Large intestine (tissue), 3 donors: ENCODE measurements around the gene PDS5A. TPM values are rescaled to one million over a fixed set of nuclear protein-coding genes. Genes with fewer than 3 reads are reported as not detected.
"Not testable (repeated sequence)": the region's sequence is repeated elsewhere in the genome, so short reads cannot be mapped to it uniquely, and the experiment has no call there.

Source experiments
- DNase-seq, 2 donors: peaks; one replicate each; pipeline versions ENCODE4 v3.0.0 to v3.0.0-alpha.2; 2013
- H3K27ac ChIP-seq: one replicate; pipeline ENCODE4 v1.5.1; 2013; ENCODE audit warnings: low read length
- H3K27me3 ChIP-seq: 2 replicates; pipeline ENCODE4 v1.6.1; 2013; ENCODE audit warnings: low read length; ENCODE audit not compliant: control insufficient read depth, insufficient read depth
- H3K36me3 ChIP-seq: 2 replicates; pipeline ENCODE4 v1.6.1; 2013; ENCODE audit warnings: low read length; ENCODE audit not compliant: control insufficient read depth, insufficient read depth
- H3K4me1 ChIP-seq: one replicate; pipeline ENCODE4 v1.6.1; 2013; ENCODE audit warnings: low read length; ENCODE audit not compliant: control insufficient read depth, insufficient read depth
- H3K4me3 ChIP-seq: one replicate; pipeline ENCODE4 v1.5.1; 2013; ENCODE audit warnings: low read length
- H3K9me3 ChIP-seq: one replicate; pipeline ENCODE4 v1.6.1; 2013; ENCODE audit warnings: mild to moderate bottlenecking, low read depth, low read length, moderate library complexity; ENCODE audit not compliant: control insufficient read depth
- WGBS: methylation state at CpG from one replicate; pipeline ENCODE4 v1.1.5; 2013; ENCODE audit warnings: low lambda C conversion rate; ENCODE audit not compliant: insufficient coverage; 5-methylcytosine and 5-hydroxymethylcytosine counted together
- polyA plus RNA-seq: library from polyadenylated mRNA; unstranded; fragments of 120-200 nt; gene quantifications from one replicate; pipeline ENCODE4 v1.2.1, GENCODE V29; 2013

The PDS5A gene
- polyA plus RNA-seq, 1 donor = 48.4 TPM

- not testable (repeated sequence) for H3K9me3 ChIP-seq, H3K4me1 ChIP-seq, DNase-seq, H3K27ac ChIP-seq, H3K4me3 ChIP-seq, H3K27me3 ChIP-seq
- H3K36me3 ChIP-seq = peaks cover 30% of the 10 kb centered on the region
- WGBS = no CpG with 5 or more reads among the region's 6 CpGs
Observed at GRCh38 chr4:39905019-39905418, 72.7 kb downstream of the PDS5A start.

- DNase-seq = no peak
- Histone ChIP-seq H3K4me3 (no peak overlapping the region), H3K4me1 (no peaks in the 10 kb centered on the region), H3K36me3 (peaks cover 50% of the 10 kb centered on the region), H3K27ac (no peak overlapping the region), H3K9me3 (no peaks in the 10 kb centered on the region), H3K27me3 (no peaks in the 10 kb centered on the region)
- no CpG with 5 or more reads among the region's 2 CpGs for WGBS
Observed at GRCh38 chr4:39900966-39901365, 76.7 kb downstream of the PDS5A start.

DNA sequence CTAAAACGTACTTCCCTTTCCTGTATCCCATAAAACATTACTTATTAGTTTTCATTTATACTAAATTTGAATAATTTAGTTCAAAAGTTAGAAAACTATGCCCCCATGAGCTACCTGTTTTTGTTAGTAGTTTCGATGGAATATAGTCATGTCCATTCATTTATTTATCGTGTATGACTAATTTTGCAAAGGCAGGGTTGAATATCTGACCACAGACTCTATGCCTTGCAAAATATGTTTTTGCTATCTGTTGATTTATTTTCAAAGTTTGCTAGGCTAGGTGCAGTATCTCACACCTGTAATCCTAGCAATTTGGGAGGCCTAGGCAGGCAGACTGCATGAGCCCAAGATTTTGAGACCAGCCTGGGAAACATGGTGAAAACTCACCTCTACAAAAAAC is 78.4 kb downstream of the PDS5A start:
- H3K36me3 ChIP-seq = peaks cover 60% of the 10 kb centered on the region
- WGBS = no CpG with 5 or more reads among the region's 3 CpGs

GRCh38 chr4:39898015-39898414 is 79.7 kb downstream of the PDS5A start:
- 80% methylated on average over 1 of the region's 1 CpG for WGBS
- Histone ChIP-seq H3K27me3 (no peaks in the 10 kb centered on the region), H3K4me3 (no peak overlapping the region), H3K9me3 (no peaks in the 10 kb centered on the region), H3K27ac (no peak overlapping the region), H3K4me1 (no peaks in the 10 kb centered on the region), H3K36me3 (peaks cover 57% of the 10 kb centered on the region)
- no peak for DNase-seq

More for the DNA sequence above, 78.4 kb downstream of the PDS5A start:
- H3K4me3 ChIP-seq = no peak overlapping the region
- H3K9me3 ChIP-seq = no peaks in the 10 kb centered on the region
- H3K4me1 ChIP-seq = no peaks in the 10 kb centered on the region
- no peak for DNase-seq
- no peak overlapping the region for H3K27ac ChIP-seq
- H3K27me3 ChIP-seq = no peaks in the 10 kb centered on the region

GRCh38 chr4:39893693-39894072 is 84.0 kb downstream of the PDS5A start:
- H3K36me3 ChIP-seq = peaks cover 44% of the 10 kb centered on the region
- no peak overlapping the region for H3K27ac ChIP-seq
- WGBS = 94% methylated on average over 3 of the region's 3 CpGs
- no peak for DNase-seq
- H3K9me3 ChIP-seq = no peaks in the 10 kb centered on the region
- no peak overlapping the region for H3K4me3 ChIP-seq
- H3K27me3 ChIP-seq = no peaks in the 10 kb centered on the region
- H3K4me1 ChIP-seq = no peaks in the 10 kb centered on the region

- Histone ChIP-seq H3K4me1 (no peaks in the 10 kb centered on the region), H3K4me3 (no peak overlapping the region), H3K36me3 (peaks cover 38% of the 10 kb centered on the region), H3K27me3 (no peaks in the 10 kb centered on the region), H3K9me3 (no peaks in the 10 kb centered on the region), H3K27ac (no peak overlapping the region)
- no peak for DNase-seq
- no CpG with 5 or more reads among the region's 5 CpGs for WGBS
Observed at GRCh38 chr4:39892988-39893692, 84.6 kb downstream of the PDS5A start.

DNA sequence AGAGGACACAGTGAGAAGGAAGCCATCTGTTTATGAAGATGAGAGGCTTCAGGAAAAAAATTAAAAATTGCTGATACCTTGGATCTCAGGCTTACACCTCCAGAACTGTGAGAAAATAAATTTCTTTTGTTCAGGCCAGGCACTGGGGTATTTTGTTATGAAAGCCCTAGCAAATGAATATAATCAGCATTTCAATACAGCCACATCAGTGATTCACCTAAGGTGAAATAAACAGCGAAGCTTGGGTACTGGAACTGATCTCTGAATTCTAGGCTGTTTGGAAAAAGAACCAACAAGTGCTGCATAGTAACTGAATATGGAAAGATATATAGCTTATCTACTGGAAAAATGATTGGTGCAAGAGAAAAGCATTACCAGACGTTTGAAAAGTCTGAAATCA is 88.5 kb downstream of the PDS5A start:
- 71% methylated on average over 2 of the region's 2 CpGs for WGBS
- Histone ChIP-seq H3K4me1 (no peaks in the 10 kb centered on the region), H3K27me3 (no peaks in the 10 kb centered on the region), H3K36me3 (peaks cover 24% of the 10 kb centered on the region), H3K9me3 (no peaks in the 10 kb centered on the region), H3K27ac (no peak overlapping the region), H3K4me3 (no peak overlapping the region)
- no peak for DNase-seq

- Histone ChIP-seq H3K27me3 (no peaks in the 10 kb centered on the region), H3K4me3 (no peak overlapping the region), H3K4me1 (no peaks in the 10 kb centered on the region), H3K36me3 (peaks cover 29% of the 10 kb centered on the region), H3K27ac (no peak overlapping the region), H3K9me3 (no peaks in the 10 kb centered on the region)
- DNase-seq = no peak
- WGBS = 100% methylated on average over 5 of the region's 5 CpGs
Observed at GRCh38 chr4:39888541-39888940, 89.2 kb downstream of the PDS5A start.

DNA sequence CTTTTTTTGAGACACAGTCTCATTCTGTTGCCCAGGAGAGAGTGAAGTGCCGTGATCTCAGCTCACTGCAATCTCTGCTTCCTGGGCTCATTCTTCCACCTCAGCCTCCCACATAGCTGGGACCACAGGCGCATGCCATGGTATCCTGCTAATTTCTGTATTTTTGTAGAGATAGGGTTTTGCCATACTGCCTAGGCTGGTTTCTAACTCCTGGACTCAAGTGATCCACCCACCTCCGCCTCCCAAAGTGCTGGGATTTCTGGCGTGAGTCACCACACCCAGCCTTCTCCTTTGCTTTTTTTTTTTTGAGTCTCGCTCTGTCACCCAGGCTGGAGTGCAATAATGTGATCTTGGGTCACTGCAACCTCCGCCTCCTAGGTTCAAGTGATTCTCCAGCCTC is 94.1 kb downstream of the PDS5A start:
- no peak overlapping the region for H3K4me3 ChIP-seq
- WGBS = no CpG with 5 or more reads among the region's 6 CpGs
- H3K36me3 ChIP-seq = peaks cover 38% of the 10 kb centered on the region
- H3K4me1 ChIP-seq = no peaks in the 10 kb centered on the region
- no peaks in the 10 kb centered on the region for H3K27me3 ChIP-seq
- no peak overlapping the region for H3K27ac ChIP-seq
- no peaks in the 10 kb centered on the region for H3K9me3 ChIP-seq
- no peak for DNase-seq

DNA sequence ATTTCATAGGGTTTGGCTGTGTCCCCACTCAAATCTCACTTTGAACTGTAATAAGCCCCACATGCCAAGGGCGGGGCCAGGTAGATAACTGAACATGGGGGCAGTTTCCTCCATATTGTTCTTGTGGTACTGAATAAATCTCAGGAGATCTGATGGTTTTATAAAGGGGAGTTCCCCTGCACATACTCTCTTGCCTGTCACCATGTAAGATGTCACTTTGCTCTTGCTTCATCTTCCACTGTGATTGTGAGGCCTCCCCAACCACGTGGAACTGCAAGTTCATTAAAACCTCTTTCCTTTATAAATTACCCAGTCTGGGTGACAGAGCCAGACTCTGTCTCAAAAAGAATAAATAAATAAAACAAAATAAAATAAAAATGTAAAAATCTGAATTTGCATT is 95.9 kb downstream of the PDS5A start:
- Histone ChIP-seq H3K27ac (no peak overlapping the region), H3K27me3 (no peaks in the 10 kb centered on the region), H3K9me3 (no peaks in the 10 kb centered on the region), H3K4me1 (no peaks in the 10 kb centered on the region), H3K36me3 (peaks cover 48% of the 10 kb centered on the region), H3K4me3 (no peak overlapping the region)
- WGBS = no CpG with 5 or more reads among the region's 2 CpGs
- DNase-seq = no peak

- H3K4me1 ChIP-seq = no peaks in the 10 kb centered on the region
- DNase-seq = no peak
- H3K4me3 ChIP-seq = no peak overlapping the region
- peaks cover 40% of the 10 kb centered on the region for H3K36me3 ChIP-seq
- no peaks in the 10 kb centered on the region for H3K27me3 ChIP-seq
- WGBS = 92% methylated on average over 2 of the region's 8 CpGs
- no peak overlapping the region for H3K27ac ChIP-seq
- H3K9me3 ChIP-seq = no peaks in the 10 kb centered on the region
Observed at GRCh38 chr4:39877971-39878370, 99.7 kb downstream of the PDS5A start.
